ENCODE results near the gene CCNQ.

- TF ChIP-seq CTCF (IDR thresholded peaks at IDR 0.05) (no peak), POLR2A (IDR thresholded peaks at IDR 0.05) (no peak)
Observed at GRCh38 chrX:153564047-153564606, 34.8 kb downstream of the CCNQ start.
